ENCODE measurements around the gene TCEA2. TPM values are rescaled to one million over a fixed set of nuclear protein-coding genes. Genes with fewer than 3 reads are reported as not detected.

TCEA2 gene
- total RNA-seq, 1 donor from 2014 or later = 33.1 TPM

DNA sequence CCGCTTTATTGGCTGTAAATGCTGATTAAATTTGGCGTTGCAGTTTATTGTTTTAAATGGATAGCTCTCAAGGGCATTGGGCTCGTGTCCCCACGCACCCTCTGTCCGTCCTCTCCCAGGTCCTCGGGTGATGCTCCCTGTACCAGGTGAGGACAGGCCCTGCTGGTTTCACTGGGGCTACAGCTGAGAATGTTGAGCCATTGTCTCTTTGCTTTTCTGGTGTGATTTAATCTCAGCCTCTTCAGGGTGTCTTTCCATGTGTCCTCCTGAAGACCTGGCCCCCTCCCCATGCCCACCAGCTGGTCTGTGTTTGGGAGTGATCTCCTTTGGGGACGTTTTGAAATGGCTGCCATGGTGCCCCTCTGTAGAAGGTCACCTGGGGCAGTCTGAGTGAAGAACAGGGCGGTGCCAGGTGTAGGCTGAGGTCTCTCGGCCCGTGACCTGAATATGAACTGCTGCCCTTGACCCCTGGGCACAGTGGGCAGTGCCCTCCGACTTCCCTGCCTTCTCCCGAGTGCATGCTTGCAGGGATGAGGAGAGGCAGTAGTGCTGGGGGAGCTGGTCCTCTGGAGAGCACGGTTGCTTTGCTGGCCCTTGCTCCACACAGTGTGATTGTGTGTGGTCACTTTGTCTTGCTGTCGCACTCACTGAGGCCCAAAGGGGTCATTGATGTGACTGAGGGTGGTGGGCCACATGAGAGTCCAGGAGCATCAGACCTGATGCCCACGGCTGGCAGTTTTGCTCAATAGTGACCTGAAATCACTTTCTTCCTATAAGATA, 39.4 kb upstream of the TCEA2 start:
- H3K27me3 ChIP-seq = no peaks in the 10 kb centered on the region
- TF ChIP-seq, protein P1, sequence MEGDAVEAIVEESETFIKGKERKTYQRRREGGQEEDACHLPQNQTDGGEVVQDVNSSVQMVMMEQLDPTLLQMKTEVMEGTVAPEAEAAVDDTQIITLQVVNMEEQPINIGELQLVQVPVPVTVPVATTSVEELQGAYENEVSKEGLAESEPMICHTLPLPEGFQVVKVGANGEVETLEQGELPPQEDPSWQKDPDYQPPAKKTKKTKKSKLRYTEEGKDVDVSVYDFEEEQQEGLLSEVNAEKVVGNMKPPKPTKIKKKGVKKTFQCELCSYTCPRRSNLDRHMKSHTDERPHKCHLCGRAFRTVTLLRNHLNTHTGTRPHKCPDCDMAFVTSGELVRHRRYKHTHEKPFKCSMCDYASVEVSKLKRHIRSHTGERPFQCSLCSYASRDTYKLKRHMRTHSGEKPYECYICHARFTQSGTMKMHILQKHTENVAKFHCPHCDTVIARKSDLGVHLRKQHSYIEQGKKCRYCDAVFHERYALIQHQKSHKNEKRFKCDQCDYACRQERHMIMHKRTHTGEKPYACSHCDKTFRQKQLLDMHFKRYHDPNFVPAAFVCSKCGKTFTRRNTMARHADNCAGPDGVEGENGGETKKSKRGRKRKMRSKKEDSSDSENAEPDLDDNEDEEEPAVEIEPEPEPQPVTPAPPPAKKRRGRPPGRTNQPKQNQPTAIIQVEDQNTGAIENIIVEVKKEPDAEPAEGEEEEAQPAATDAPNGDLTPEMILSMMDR (IDR thresholded peaks at IDR 0.05) = no peak
- TF ChIP-seq POLR2AphosphoS5 (IDR thresholded peaks at IDR 0.05; ENCODE audit: insufficient read depth in 1 of 2, low read depth in 1 of 2) (no peak), POLR2A (IDR thresholded peaks at IDR 0.05) (no peak)
- intact Hi-C loops (cut with DNase I) = no loop called here
- H3K27ac ChIP-seq = no peak overlapping the region
- no peaks in the 10 kb centered on the region for H3K4me1 ChIP-seq
- H3K9me3 ChIP-seq = no peaks in the 10 kb centered on the region
- DNase-seq (ENCODE audit: extremely low spot score in 2 of 2) = no peak
- H3K36me3 ChIP-seq = peaks cover 0 to 88% of the 10 kb centered on the region in 2 donors
- H3K4me3 ChIP-seq = no peak overlapping the region

GRCh38 chr20:64024141-64024990, 38.6 kb upstream of the TCEA2 start:
- Histone ChIP-seq H3K27me3 (no peaks in the 10 kb centered on the region), H3K4me3 (no peak overlapping the region), H3K4me1 (no peaks in the 10 kb centered on the region), H3K36me3 (peaks cover 0 to 86% of the 10 kb centered on the region in 2 donors), H3K9me3 (no peaks in the 10 kb centered on the region), H3K27ac (no peak overlapping the region)
- TF ChIP-seq, protein P1 (IDR thresholded peaks at IDR 0.05) = no peak
- TF ChIP-seq POLR2AphosphoS5 (IDR thresholded peaks at IDR 0.05; ENCODE audit: insufficient read depth in 1 of 2, low read depth in 1 of 2) (no peak), POLR2A (IDR thresholded peaks at IDR 0.05) (no peak)
- intact Hi-C loops (cut with DNase I) = no loop called here
- DNase-seq (ENCODE audit: extremely low spot score in 2 of 2) = no peak

GRCh38 chr20:64025101-64025825, 37.7 kb upstream of the TCEA2 start:
- H3K36me3 ChIP-seq = peaks cover 0 to 86% of the 10 kb centered on the region in 2 donors
- intact Hi-C loops (cut with DNase I) = no loop called here
- H3K27me3 ChIP-seq = no peaks in the 10 kb centered on the region
- H3K27ac ChIP-seq = no peak overlapping the region
- no peak for DNase-seq (ENCODE audit: extremely low spot score in 2 of 2)
- no peaks in the 10 kb centered on the region for H3K4me1 ChIP-seq
- H3K4me3 ChIP-seq = no peak overlapping the region
- H3K9me3 ChIP-seq = no peaks in the 10 kb centered on the region
- TF ChIP-seq, protein P1 (IDR thresholded peaks at IDR 0.05) = no peak
- TF ChIP-seq POLR2AphosphoS5 (IDR thresholded peaks at IDR 0.05; ENCODE audit: insufficient read depth in 1 of 2, low read depth in 1 of 2) = no peak
- TF ChIP-seq POLR2A (IDR thresholded peaks at IDR 0.05) = no peak

DNA sequence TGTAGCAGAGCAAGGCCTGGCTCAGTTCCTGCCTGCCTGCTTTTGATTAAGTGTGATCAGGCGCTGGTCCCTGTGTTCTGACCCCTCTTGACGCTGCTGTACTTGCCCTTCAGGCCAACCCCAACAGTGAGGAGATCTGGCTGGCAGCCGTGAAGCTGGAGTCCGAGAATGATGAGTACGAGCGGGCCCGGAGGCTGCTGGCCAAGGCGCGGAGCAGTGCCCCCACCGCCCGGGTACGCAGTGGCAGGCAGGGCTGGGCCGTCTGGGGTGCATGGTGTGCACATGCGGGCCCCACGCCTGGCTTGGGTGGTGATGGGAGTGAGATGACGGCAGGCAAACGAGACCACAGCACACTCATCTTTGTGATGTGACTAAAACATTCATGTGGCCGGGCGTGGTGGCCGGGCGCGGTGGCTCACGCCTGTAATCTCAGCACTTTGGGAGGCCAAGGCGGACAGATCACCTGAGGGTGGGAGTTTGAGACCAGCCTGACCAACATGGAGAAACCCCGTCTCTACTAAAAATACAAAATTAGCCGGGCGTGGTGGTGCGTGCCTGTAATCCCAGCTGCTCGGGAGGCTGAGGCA, 37.1 kb upstream of the TCEA2 start:
- Histone ChIP-seq H3K9me3 (no peaks in the 10 kb centered on the region), H3K27me3 (no peaks in the 10 kb centered on the region), H3K27ac (no peak overlapping the region), H3K36me3 (peaks cover 0 to 91% of the 10 kb centered on the region in 2 donors), H3K4me3 (no peak overlapping the region), H3K4me1 (no peaks in the 10 kb centered on the region)
- intact Hi-C loops (cut with DNase I) = no loop called here
- TF ChIP-seq, protein P1 (IDR thresholded peaks at IDR 0.05) = no peak
- TF ChIP-seq POLR2A (IDR thresholded peaks at IDR 0.05) (no peak), POLR2AphosphoS5 (IDR thresholded peaks at IDR 0.05; ENCODE audit: insufficient read depth in 1 of 2, low read depth in 1 of 2) (no peak)
- no peak for DNase-seq (ENCODE audit: extremely low spot score in 2 of 2)
